PFSK-1 (cell line): ENCODE data around the gene DR1.

Source experiments
- POLR2AphosphoS5 ChIP-seq: IDR thresholded peaks from 2 replicates; pipeline ENCODE4 v1.6.1; 2012; ENCODE audit warnings: low read depth, mild to moderate bottlenecking, control low read depth, low read length, moderate library complexity
- TAF1 ChIP-seq: IDR thresholded peaks from 2 replicates; pipeline ENCODE4 v1.6.1; 2012; ENCODE audit warnings: low read length, control low read depth, borderline replicate concordance; ENCODE audit not compliant: insufficient read depth

DNA sequence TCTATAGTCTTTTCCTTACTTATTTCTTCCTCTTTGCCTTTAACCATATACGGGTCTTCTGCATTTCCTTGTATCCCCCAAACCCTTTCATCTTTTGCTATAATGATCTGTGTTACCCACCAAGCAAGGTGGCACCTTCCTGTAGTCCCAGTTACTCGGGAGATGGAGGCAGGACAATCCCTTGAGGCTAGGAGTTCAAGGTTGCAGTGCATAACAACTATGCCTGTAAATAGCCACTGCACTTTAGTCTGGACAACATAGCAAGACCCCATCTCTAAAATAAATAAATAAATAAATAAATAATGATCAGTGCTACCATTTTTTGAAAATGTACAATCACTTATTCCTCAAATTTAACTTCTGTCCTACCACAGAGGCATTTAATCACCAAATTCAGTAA lies 11.5 kb downstream of the DR1 start:
- TF ChIP-seq POLR2AphosphoS5 (no peak), TAF1 (no peak)
